GM12892 (cell line): ENCODE results near the gene PLEKHD1.

ENCODE experiments used
- POLR2A ChIP-seq: IDR thresholded peaks from 2 replicates; pipeline ENCODE4 v1.6.1; 2011; ENCODE audit warnings: low read depth, low read length, control low read depth
- POLR2AphosphoS5 ChIP-seq: IDR thresholded peaks from 2 replicates; pipeline ENCODE4 v1.6.1; 2011; ENCODE audit warnings: low read depth, low read length, control low read depth
- TAF1 ChIP-seq: IDR thresholded peaks from 2 replicates; pipeline ENCODE4 v1.6.1; 2011; ENCODE audit warnings: low read depth, mild to moderate bottlenecking, control low read depth, low read length, borderline replicate concordance

GRCh38 chr14:69464829-69465228 lies 19.7 kb upstream of the PLEKHD1 start:
- no peak for TF ChIP-seq POLR2AphosphoS5
- TF ChIP-seq POLR2A = no peak
- no peak for TF ChIP-seq TAF1
